GM12872 (cell line): Measurements from ENCODE around the gene CDC42EP4.

Source experiments
- CTCF ChIP-seq: IDR thresholded peaks from 3 replicates; pipeline ENCODE4 v1.5.1; 2011; ENCODE audit warnings: low read depth, mild to moderate bottlenecking, low read length, moderate library complexity; ENCODE audit not compliant: insufficient read depth

Gene CDC42EP4

GRCh38 chr17:73342050-73342522, 30.3 kb upstream of the CDC42EP4 start:
- no peak for TF ChIP-seq CTCF

GRCh38 chr17:73341350-73342049, 29.7 kb upstream of the CDC42EP4 start:
- TF ChIP-seq CTCF: no peak

- TF ChIP-seq CTCF: no peak
These were observed 28.3 kb upstream of the CDC42EP4 start for GRCh38 chr17:73340093-73340596.

- no peak for TF ChIP-seq CTCF
These were observed 26.9 kb upstream of the CDC42EP4 start for GRCh38 chr17:73338566-73339197.

DNA sequence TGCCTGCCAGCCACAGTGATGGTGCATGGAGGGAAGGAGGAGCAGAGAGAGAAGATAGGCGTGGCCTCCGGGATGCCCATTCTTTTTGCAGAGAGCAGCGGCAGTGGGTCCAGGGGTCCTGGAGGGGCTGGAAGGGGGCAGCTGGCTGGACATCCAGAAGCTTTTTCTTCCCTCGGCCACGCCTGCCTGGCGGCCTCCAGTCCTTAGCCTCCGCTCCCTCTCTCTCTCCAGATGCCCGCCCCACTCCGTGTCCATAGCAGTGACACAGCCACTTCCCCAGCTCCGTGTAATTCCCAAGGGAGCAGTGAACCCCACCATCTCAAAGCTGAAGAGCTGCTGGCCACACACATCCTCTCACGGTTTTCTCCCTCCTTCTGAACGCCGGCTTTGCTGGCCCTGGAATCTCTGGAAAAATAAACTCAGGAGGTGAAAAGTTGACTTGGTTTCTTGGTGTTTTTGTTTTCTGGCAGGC, 26.3 kb upstream of the CDC42EP4 start:
- no peak for TF ChIP-seq CTCF

DNA sequence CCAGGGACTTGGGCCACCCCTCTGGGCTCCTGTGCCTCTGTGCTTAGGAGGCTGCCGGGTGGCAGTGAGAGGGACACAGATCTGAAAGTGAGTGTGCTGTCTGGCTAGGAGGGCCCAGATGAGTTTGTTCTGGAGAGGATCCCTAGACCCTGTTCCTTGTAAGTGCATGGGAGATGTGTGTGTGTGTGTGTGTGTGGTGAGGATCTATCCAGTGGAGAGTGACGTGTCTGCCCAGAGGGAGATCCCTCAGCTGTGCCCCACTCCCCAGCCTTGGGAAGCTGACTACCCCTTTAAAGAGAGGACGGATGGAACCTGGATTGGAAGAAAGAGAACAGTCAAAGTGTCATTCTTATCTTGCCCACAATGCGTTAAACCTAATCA, 25.5 kb upstream of the CDC42EP4 start:
- TF ChIP-seq CTCF: no peak

DNA sequence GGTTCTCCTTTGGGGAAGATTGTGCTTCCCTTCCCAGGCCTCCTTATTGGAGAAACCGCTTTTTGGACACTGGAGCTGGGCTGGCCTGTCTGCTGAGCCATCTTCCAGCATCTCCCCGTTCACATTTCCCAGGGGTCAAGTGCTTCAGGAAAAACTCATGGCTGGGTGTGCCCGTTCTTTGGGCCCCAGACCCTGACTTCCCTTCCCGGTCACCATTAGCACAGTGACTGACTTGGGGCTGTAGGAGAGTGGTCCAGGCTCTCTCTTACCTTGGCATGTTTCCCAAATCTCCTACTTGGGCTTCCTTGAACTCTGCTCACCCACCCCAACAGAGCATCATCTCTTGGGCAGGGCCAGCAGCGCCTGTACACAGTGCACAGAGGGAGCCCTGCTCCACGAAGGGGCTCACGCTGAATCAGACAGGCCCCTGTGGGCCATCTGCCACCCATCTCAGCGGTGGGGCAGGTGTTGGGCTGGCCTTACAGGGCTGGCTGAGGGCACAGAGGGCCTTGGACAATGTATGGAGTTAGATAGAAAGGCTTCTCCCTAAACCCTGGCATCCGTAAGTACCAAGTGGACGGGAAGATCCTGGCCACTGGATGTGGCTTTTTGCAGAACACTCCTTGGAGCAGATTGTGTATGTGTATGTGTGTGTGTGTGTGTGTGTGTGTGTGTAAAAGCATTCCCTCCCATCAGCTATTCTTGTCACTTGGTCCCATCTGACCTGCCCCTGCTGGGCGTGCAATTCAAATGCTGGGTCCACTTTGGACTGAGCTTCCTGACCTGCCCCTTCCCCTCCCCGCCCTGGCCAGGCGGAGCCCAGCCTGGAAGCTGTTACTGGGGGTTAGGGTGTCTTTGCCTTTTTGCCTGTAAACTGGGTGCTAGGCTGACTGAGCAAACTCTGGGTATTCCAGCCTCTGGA, 24.9 kb upstream of the CDC42EP4 start:
- no peak for TF ChIP-seq CTCF
